Keratinocyte (primary cell): ENCODE measurements around the gene GPR39.

Source experiments
- EZH2 ChIP-seq: IDR thresholded peaks from one replicate; pipeline ENCODE4 v1.6.1; 2012; ENCODE audit warnings: inconsistent platforms, mild to moderate bottlenecking, low read length, moderate library complexity
- TF ChIP-seq, protein P1 (sequence below), 3 experiments: IDR thresholded peaks in 1 of 3; conservative IDR thresholded peaks in 1 of 3; optimal IDR thresholded peaks in 1 of 3; 2 replicates in 2 of 3; 3 replicates in 1 of 3; pipeline versions ENCODE3 to v1.5.1; 2011; ENCODE audit warnings: low read length in 3 of 3, mild to moderate bottlenecking in 3 of 3, moderate library complexity in 2 of 3, control low read depth in 1 of 3, inconsistent platforms in 1 of 3; ENCODE audit not compliant: insufficient read depth in 2 of 3; ENCODE audit errors: extremely low read depth in 1 of 3

- TF ChIP-seq, protein P1, sequence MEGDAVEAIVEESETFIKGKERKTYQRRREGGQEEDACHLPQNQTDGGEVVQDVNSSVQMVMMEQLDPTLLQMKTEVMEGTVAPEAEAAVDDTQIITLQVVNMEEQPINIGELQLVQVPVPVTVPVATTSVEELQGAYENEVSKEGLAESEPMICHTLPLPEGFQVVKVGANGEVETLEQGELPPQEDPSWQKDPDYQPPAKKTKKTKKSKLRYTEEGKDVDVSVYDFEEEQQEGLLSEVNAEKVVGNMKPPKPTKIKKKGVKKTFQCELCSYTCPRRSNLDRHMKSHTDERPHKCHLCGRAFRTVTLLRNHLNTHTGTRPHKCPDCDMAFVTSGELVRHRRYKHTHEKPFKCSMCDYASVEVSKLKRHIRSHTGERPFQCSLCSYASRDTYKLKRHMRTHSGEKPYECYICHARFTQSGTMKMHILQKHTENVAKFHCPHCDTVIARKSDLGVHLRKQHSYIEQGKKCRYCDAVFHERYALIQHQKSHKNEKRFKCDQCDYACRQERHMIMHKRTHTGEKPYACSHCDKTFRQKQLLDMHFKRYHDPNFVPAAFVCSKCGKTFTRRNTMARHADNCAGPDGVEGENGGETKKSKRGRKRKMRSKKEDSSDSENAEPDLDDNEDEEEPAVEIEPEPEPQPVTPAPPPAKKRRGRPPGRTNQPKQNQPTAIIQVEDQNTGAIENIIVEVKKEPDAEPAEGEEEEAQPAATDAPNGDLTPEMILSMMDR (optimal IDR thresholded peaks at IDR 0.05 in 1 of 3, IDR thresholded peaks at IDR 0.05 in 1 of 3, conservative IDR thresholded peaks at IDR 0.05 in 1 of 3; ENCODE audit: extremely low read depth in 1 of 3, insufficient read depth in 2 of 3, low read length in 3 of 3): no peak
- no peak for TF ChIP-seq EZH2
These were observed 149.8 kb downstream of the GPR39 start for GRCh38 chr2:132566379-132566778.
